ENCODE measurements around the gene AIFM2.

DNA sequence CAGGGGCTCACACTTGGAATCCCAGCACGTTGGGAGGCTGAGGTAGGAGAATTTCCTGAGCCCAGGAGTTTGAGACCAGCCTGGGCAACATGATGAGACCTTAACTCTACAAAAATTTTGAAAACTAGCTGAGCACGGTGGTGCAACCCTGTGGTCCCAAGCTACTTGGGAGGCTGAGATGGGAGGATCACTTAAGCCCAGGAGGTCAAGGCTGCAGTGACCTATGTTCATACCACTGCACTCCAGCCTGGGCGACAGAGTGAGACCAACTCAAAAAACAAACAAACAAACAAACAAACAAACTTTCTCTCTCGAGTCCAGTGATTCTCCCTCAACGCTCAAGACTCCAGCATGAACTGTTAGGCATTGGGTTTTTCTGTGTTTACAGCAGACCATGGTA is 15.9 kb upstream of the AIFM2 start:
- TF ChIP-seq, protein P1, sequence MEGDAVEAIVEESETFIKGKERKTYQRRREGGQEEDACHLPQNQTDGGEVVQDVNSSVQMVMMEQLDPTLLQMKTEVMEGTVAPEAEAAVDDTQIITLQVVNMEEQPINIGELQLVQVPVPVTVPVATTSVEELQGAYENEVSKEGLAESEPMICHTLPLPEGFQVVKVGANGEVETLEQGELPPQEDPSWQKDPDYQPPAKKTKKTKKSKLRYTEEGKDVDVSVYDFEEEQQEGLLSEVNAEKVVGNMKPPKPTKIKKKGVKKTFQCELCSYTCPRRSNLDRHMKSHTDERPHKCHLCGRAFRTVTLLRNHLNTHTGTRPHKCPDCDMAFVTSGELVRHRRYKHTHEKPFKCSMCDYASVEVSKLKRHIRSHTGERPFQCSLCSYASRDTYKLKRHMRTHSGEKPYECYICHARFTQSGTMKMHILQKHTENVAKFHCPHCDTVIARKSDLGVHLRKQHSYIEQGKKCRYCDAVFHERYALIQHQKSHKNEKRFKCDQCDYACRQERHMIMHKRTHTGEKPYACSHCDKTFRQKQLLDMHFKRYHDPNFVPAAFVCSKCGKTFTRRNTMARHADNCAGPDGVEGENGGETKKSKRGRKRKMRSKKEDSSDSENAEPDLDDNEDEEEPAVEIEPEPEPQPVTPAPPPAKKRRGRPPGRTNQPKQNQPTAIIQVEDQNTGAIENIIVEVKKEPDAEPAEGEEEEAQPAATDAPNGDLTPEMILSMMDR (IDR thresholded peaks at IDR 0.05; ENCODE audit: low read depth, low read length), result no peak
- TF ChIP-seq EZH2phosphoT487 (IDR thresholded peaks at IDR 0.05; ENCODE audit: low read depth), result no peak
